Mucosa of rectum (tissue), 2 donors: ENCODE results near the gene NBAS.

Source experiments
- H3K27ac ChIP-seq, 2 donors: one replicate each; pipeline ENCODE4 v1.7.0; 2013; ENCODE audit warnings: inconsistent platforms in 2 of 2, low read depth in 2 of 2, low read length in 2 of 2
- H3K27me3 ChIP-seq, 2 donors: one replicate each; pipeline ENCODE4 v1.7.0; 2013; ENCODE audit warnings: low read length in 2 of 2; ENCODE audit not compliant: control insufficient read depth in 2 of 2, insufficient read depth in 2 of 2
- H3K36me3 ChIP-seq, 2 donors: one replicate each; pipeline ENCODE4 v1.7.0; 2013; ENCODE audit warnings: low read length in 2 of 2; ENCODE audit not compliant: control insufficient read depth in 2 of 2, insufficient read depth in 2 of 2
- H3K4me1 ChIP-seq, 2 donors: one replicate each; pipeline ENCODE4 v1.7.0; 2013; ENCODE audit warnings: low read length in 2 of 2, mild to moderate bottlenecking in 1 of 2; ENCODE audit not compliant: control insufficient read depth in 2 of 2, insufficient read depth in 2 of 2
- H3K4me3 ChIP-seq, 2 donors: one replicate each; pipeline ENCODE4 v1.7.0; 2013; ENCODE audit warnings: low read length in 2 of 2
- H3K9ac ChIP-seq, 2 donors: one replicate each; pipeline ENCODE4 v1.7.0; 2013; ENCODE audit warnings: low read length in 2 of 2, low read depth in 1 of 2, mild to moderate bottlenecking in 1 of 2
- H3K9me3 ChIP-seq, 2 donors: one replicate each; pipeline ENCODE4 v1.7.0; 2013; ENCODE audit warnings: low read length in 2 of 2; ENCODE audit not compliant: control insufficient read depth in 2 of 2
- donor health status: healthy.
- donor health status: Normal muscosa, but diverticular disease.

NBAS gene

DNA sequence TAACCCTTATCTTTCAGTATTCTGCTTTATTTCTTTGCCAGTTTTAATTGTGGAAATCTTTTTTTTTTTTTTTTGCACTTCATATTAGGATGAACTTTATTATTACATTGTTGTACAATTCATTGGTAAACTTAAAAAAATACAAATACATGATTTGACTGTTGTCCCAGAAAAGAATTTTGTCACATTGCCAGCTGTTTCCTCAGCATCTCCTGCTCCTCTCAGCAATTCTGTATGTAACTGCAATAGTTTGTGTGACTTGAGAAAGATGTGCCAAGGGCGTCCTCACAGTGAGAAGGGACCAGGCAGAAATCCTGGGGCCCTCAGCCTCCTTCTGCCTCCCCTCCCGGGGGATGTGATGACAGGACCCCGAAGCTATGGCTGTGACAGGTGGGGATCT lies 254.4 kb downstream of the NBAS start:
- Histone ChIP-seq H3K36me3 (peaks cover 10% of the 10 kb centered on the region in 2 donors), H3K27me3 (no peaks in the 10 kb centered on the region), H3K27ac (no peak overlapping the region), H3K4me3 (no peak overlapping the region), H3K4me1 (no peaks in the 10 kb centered on the region), H3K9me3 (no peaks in the 10 kb centered on the region), H3K9ac (no peak overlapping the region)

DNA sequence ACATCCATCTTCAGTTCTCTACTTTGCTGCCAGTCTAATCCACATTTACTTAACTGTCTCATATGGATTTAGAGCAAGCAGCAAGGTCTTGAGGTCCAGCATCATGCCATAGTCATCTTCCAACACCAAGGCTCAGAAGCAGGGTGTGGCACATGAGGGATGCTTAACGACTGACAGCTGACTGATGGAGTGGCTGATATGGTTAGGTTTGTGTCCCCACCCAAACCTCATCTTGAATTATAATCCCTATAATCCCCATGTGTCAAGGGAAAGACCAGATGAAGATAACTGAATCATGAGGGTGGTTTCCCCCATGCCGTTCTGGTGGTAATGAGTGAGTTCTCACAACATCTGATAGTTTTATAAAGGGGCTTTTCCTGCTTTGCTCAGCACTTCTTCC lies 257.3 kb downstream of the NBAS start:
- Histone ChIP-seq H3K9me3 (no peaks in the 10 kb centered on the region), H3K27ac (no peak overlapping the region), H3K27me3 (no peaks in the 10 kb centered on the region), H3K36me3 (peaks cover 10 to 12% of the 10 kb centered on the region in 2 donors), H3K4me3 (no peak overlapping the region), H3K9ac (no peak overlapping the region), H3K4me1 (no peaks in the 10 kb centered on the region)

DNA sequence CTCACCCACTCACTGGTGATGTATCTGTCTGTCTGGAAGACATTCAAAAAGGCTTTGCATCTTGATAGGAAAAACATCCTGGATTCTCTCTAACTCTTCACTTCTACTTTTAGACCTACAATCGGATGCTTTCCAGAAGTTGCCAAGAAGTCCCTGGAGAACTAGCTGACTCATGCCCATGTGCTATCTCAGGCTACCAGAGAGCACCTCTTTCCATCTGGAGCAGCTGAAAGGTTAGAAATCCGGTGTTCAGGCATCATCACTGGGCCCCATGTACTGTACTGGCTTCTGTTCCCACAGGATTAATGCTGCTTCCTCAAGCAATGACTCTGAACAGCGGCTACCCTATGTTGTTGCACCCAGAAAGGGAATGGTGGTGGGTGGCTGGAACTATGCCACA lies 259.0 kb downstream of the NBAS start:
- H3K4me3 ChIP-seq = no peak overlapping the region
- peaks cover 8 to 10% of the 10 kb centered on the region in 2 donors for H3K36me3 ChIP-seq
- H3K27ac ChIP-seq = no peak overlapping the region
- H3K9ac ChIP-seq = no peak overlapping the region
- no peaks in the 10 kb centered on the region for H3K27me3 ChIP-seq
- no peaks in the 10 kb centered on the region for H3K4me1 ChIP-seq
- no peaks in the 10 kb centered on the region for H3K9me3 ChIP-seq

- Histone ChIP-seq H3K4me1 (no peaks in the 10 kb centered on the region), H3K27me3 (no peaks in the 10 kb centered on the region), H3K4me3 (no peak overlapping the region), H3K27ac (no peak overlapping the region), H3K9me3 (no peaks in the 10 kb centered on the region), H3K9ac (no peak overlapping the region), H3K36me3 (peaks cover 4 to 8% of the 10 kb centered on the region in 2 donors)
Observed at GRCh38 chr2:15300624-15301573, 260.2 kb downstream of the NBAS start.

DNA sequence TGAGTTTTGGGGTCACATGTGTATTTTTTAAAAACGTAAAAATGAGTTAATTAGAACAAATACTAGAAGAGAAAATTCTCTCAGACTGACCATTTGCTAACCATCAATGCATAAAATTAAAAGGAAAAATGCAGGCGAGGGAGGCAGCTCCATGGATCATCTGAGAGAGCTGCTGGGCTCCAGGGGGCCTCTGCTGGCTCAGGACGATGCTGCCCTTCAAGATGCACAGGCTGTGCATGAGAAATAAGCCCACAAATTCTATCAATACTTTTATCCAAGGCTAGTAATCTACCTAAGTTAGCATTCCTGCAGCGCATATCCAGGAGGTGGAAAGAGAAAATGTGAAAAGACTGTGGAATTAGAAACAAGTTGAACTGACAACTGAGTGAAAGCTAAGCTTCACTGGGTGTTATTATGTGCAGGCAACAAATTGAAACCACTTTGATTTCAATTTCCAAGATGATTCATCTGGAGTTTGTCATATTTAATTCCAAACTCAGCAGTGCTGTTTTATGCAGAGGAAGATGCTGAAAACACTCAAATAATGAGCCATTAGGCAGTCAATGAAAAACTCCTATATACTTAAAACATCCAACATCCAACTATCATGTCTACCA lies 261.1 kb downstream of the NBAS start:
- H3K9ac ChIP-seq = no peak overlapping the region
- H3K9me3 ChIP-seq = no peaks in the 10 kb centered on the region
- no peak overlapping the region for H3K4me3 ChIP-seq
- no peaks in the 10 kb centered on the region for H3K4me1 ChIP-seq
- H3K27ac ChIP-seq = no peak overlapping the region
- peaks cover 4 to 8% of the 10 kb centered on the region in 2 donors for H3K36me3 ChIP-seq
- no peaks in the 10 kb centered on the region for H3K27me3 ChIP-seq

- Histone ChIP-seq H3K27me3 (no peaks in the 10 kb centered on the region), H3K4me1 (no peaks in the 10 kb centered on the region), H3K36me3 (peaks cover 4 to 12% of the 10 kb centered on the region in 2 donors), H3K27ac (no peak overlapping the region), H3K9ac (no peak overlapping the region), H3K9me3 (no peaks in the 10 kb centered on the region), H3K4me3 (no peak overlapping the region)
Observed at GRCh38 chr2:15298770-15299169, 262.4 kb downstream of the NBAS start.

DNA sequence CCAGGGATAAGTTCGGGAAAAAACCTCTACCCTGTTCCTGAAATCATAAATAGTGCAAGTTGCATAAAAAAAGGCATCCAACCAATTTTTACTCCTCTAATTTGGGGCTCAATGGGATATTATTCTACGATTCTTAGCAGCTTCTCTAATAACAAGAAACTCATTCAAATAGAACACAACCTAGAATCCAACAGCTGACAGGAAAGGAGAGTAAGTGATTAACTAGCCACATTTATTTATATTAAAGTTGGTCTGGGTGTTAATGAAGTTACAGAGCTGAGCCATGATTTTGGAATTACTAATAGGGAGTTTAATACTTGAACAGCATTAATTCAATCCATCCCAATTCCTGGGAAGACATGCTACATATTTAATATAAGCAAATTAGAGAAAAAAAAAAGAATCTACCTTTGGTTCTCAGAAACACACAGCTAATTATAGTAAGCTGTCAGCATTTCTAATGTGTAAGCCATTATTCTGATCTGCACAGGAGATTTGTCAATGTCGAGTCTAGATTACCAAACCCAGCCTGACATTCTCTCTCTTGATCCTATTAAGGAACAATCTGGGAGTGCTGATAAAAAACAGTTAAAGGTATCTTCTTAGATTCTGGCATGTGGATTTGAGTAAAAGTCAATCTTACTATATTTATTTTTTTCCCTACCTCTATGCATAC lies 267.7 kb downstream of the NBAS start:
- H3K4me1 ChIP-seq = no peaks in the 10 kb centered on the region
- H3K27ac ChIP-seq = no peak overlapping the region
- no peak overlapping the region for H3K4me3 ChIP-seq
- H3K9ac ChIP-seq = no peak overlapping the region
- no peaks in the 10 kb centered on the region for H3K9me3 ChIP-seq
- no peaks in the 10 kb centered on the region for H3K27me3 ChIP-seq
- peaks cover 9 to 18% of the 10 kb centered on the region in 2 donors for H3K36me3 ChIP-seq

- no peak overlapping the region for H3K9ac ChIP-seq
- H3K9me3 ChIP-seq = no peaks in the 10 kb centered on the region
- H3K4me3 ChIP-seq = no peak overlapping the region
- no peaks in the 10 kb centered on the region for H3K27me3 ChIP-seq
- H3K27ac ChIP-seq = no peak overlapping the region
- H3K4me1 ChIP-seq = no peaks in the 10 kb centered on the region
- peaks cover 9 to 13% of the 10 kb centered on the region in 2 donors for H3K36me3 ChIP-seq
Observed at GRCh38 chr2:15287447-15288184, 273.5 kb downstream of the NBAS start.

DNA sequence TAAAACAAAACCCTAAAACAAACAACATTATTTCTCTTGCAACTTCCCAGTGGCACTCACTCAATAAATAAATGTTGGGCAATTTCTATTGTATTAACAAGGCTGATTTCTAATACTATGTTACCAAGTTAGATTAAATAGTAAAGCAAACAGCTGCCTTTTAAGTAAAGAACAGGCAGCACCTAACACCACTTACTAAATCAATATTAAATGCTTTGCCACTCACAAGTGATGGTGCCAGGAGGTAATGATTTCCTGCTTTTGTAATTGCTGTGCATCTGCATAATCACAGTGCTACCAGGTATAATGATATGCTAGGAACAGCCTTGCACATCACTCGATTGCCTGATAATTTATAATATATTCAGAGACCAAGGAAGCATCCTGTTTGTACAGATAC lies 276.5 kb downstream of the NBAS start:
- Histone ChIP-seq H3K27ac (no peak overlapping the region), H3K4me1 (no peaks in the 10 kb centered on the region), H3K36me3 (peaks cover 2 to 8% of the 10 kb centered on the region in 2 donors), H3K9ac (no peak overlapping the region), H3K9me3 (no peaks in the 10 kb centered on the region), H3K4me3 (no peak overlapping the region), H3K27me3 (no peaks in the 10 kb centered on the region)
